ENCODE data around the gene CHST11. TPM values are rescaled to one million over a fixed set of nuclear protein-coding genes. Genes with fewer than 3 reads are reported as not detected.

CHST11 gene
- total and polyA plus RNA-seq, 9 of the 15 experiments (the other 6 are each of a cell fraction or from before 2014, with no cell fraction given): 2.3 to 38.7 (median 15.0) TPM

DNA sequence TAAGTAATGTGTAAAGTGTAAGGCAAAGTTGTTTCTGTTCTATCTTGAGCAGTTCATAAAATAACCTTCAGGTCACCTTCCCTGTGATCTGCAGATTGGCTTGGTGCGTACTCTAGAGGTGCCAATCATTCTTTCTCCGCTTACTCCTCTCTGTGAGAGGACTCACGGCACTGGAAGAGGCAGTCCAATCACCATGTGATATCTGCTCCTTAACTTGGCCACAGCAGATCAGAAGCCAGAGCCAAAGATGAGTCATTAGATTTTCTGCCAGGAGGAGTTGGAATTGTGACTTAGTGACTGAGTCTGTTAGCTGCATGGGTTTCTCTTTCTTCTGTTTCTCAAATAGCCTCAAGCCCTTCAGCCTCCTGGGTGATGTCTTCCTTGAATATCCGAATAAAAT lies 335.8 kb downstream of the CHST11 start (continued):
- TF ChIP-seq RBBP5 (IDR thresholded peaks at IDR 0.05; ENCODE audit: borderline replicate concordance, insufficient read depth, low read length, poor library complexity, severe bottlenecking) (no peak), BACH1 (tag; IDR thresholded peaks at IDR 0.05) (no peak), KAT7 (CRISPR knock-in tag; IDR thresholded peaks at IDR 0.05; ENCODE audit: borderline replicate concordance) (no peak), MYC (IDR thresholded peaks at IDR 0.05; ENCODE audit: low read depth, low read length) (no peak), MYC (CRISPR knock-in tag; IDR thresholded peaks at IDR 0.05; ENCODE audit: borderline replicate concordance, low read depth) (no peak), ZNF696 (CRISPR knock-in tag; conservative IDR thresholded peaks at IDR 0.05) (no peak), TOE1 (IDR thresholded peaks at IDR 0.05; ENCODE audit: borderline replicate concordance) (no peak), TOE1 (CRISPR knock-in tag; IDR thresholded peaks at IDR 0.05; ENCODE audit: borderline replicate concordance, low read depth) (no peak), ETV1 (tag; conservative IDR thresholded peaks at IDR 0.05; ENCODE audit: low read depth) (no peak), SP1 (CRISPR knock-in tag; IDR thresholded peaks at IDR 0.05) (no peak), NCOA2 (IDR thresholded peaks at IDR 0.05; ENCODE audit: partially characterized antibody in 2 of 2) (no peak), NR2C1 (IDR thresholded peaks at IDR 0.05) (no peak), NR2C1 (tag; IDR thresholded peaks at IDR 0.05) (no peak), HDAC1 (IDR thresholded peaks at IDR 0.05) (no peak), ATF7 (IDR thresholded peaks at IDR 0.05) (no peak), PTBP1 (IDR thresholded peaks at IDR 0.05; ENCODE audit: low read depth, low read length) (no peak), GABPB1 (CRISPR knock-in tag; IDR thresholded peaks at IDR 0.05) (no peak)
- TF ChIP-seq, protein P1, sequence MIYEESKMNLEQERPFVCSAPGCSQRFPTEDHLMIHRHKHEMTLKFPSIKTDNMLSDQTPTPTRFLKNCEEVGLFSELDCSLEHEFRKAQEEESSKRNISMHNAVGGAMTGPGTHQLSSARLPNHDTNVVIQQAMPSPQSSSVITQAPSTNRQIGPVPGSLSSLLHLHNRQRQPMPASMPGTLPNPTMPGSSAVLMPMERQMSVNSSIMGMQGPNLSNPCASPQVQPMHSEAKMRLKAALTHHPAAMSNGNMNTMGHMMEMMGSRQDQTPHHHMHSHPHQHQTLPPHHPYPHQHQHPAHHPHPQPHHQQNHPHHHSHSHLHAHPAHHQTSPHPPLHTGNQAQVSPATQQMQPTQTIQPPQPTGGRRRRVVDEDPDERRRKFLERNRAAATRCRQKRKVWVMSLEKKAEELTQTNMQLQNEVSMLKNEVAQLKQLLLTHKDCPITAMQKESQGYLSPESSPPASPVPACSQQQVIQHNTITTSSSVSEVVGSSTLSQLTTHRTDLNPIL (CRISPR knock-in tag; IDR thresholded peaks at IDR 0.05): no peak
- TF ChIP-seq, protein P2, sequence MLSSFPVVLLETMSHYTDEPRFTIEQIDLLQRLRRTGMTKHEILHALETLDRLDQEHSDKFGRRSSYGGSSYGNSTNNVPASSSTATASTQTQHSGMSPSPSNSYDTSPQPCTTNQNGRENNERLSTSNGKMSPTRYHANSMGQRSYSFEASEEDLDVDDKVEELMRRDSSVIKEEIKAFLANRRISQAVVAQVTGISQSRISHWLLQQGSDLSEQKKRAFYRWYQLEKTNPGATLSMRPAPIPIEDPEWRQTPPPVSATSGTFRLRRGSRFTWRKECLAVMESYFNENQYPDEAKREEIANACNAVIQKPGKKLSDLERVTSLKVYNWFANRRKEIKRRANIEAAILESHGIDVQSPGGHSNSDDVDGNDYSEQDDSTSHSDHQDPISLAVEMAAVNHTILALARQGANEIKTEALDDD (IDR thresholded peaks at IDR 0.05): no peak
- TF ChIP-seq, protein P3, sequence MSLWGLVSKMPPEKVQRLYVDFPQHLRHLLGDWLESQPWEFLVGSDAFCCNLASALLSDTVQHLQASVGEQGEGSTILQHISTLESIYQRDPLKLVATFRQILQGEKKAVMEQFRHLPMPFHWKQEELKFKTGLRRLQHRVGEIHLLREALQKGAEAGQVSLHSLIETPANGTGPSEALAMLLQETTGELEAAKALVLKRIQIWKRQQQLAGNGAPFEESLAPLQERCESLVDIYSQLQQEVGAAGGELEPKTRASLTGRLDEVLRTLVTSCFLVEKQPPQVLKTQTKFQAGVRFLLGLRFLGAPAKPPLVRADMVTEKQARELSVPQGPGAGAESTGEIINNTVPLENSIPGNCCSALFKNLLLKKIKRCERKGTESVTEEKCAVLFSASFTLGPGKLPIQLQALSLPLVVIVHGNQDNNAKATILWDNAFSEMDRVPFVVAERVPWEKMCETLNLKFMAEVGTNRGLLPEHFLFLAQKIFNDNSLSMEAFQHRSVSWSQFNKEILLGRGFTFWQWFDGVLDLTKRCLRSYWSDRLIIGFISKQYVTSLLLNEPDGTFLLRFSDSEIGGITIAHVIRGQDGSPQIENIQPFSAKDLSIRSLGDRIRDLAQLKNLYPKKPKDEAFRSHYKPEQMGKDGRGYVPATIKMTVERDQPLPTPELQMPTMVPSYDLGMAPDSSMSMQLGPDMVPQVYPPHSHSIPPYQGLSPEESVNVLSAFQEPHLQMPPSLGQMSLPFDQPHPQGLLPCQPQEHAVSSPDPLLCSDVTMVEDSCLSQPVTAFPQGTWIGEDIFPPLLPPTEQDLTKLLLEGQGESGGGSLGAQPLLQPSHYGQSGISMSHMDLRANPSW (CRISPR knock-in tag; IDR thresholded peaks at IDR 0.05): no peak
- TF ChIP-seq, protein P4, sequence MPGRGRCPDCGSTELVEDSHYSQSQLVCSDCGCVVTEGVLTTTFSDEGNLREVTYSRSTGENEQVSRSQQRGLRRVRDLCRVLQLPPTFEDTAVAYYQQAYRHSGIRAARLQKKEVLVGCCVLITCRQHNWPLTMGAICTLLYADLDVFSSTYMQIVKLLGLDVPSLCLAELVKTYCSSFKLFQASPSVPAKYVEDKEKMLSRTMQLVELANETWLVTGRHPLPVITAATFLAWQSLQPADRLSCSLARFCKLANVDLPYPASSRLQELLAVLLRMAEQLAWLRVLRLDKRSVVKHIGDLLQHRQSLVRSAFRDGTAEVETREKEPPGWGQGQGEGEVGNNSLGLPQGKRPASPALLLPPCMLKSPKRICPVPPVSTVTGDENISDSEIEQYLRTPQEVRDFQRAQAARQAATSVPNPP (IDR thresholded peaks at IDR 0.05; ENCODE audit: borderline replicate concordance, insufficient read depth, insufficient read length): no peak
